ENCODE measurements around the gene IGSF21.

DNA sequence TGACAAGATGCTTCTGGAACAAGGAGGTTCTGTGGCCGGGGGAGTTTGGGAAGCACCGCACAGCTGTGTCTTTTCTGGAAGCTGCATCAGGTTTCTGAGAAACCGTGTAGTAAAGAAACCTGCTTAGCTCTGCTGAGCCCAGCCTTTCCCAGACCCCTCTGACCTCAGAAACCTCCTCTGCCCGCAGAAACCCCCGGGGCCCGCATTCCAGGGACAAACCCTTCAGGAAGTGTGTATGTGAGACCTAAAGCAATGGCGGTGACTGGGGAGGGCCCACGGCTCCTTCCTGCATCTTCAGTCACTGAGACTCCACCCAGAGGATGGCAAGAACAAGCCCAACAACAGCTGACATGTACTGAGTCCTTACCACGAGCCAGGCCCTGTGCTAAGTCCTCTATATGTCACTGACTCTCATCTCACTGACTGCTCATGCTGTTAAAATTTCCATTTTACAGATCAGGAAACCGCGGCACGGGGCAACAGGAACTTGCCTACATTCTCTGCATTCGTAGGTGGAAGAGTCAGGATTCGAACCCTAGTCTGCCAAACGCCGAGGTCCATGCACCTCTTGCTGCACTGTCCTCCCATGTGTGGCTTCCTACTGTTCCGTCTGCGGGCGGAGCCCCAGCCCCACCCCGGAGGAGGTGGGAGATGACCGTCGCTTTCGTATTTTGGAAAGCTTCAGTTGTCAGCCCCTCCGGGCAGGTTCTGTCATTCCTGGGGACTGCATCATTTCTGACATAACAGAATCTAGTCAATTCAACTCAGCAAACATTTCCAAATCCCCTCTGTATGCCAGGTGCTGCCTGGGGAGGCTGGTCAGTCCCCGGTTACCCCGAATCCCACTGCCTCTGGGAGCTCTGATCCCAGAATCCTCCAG lies 299.8 kb downstream of the IGSF21 start:
- TF ChIP-seq CTCF (IDR thresholded peaks at IDR 0.05) (no peak), POLR2A (IDR thresholded peaks at IDR 0.05) (no peak)
